ENCODE results near the gene TMX2. TPM values are rescaled to one million over a fixed set of nuclear protein-coding genes. Genes with fewer than 3 reads are reported as not detected.
A peak's percentile ranks its signal among the peaks of the same experiment; 100 is the strongest.

TMX2 gene
- total RNA-seq, 1 donor from 2014 or later = 82.7 TPM

DNA sequence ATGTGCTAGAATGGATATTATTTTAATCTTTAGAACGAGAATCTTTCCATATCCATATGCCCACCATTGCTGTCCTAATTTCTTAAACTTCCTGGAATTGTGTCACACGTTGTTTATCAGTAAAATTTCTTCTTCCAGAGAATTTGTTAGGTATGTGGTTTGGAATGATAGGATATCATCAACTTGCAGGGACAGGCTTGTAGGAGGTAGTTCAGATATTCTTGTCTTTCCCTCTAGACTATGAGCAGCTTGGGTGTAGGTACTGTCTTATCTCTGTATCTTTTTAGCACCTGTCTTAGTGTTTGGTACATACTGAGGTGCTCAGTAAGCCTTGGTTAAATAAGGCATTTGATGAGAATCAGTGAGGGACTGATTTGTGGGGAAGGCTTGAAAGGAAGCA lies 52.6 kb downstream of the TMX2 start:
- H3K36me3 Mint-ChIP-seq (ENCODE audit: insufficient read depth) = peaks cover 25% of the 10 kb centered on the region
- H3K27ac Mint-ChIP-seq = peak overlapping the region; percentile 94
- no peak for TF ChIP-seq CTCF (IDR thresholded peaks at IDR 0.05; ENCODE audit: unreplicated experiment)
- peaks cover 5% of the 10 kb centered on the region for H3K9me3 Mint-ChIP-seq (ENCODE audit: low read depth)
- peaks cover 33% of the 10 kb centered on the region for H3K4me1 Mint-ChIP-seq (ENCODE audit: low read depth)
- H3K4me3 Mint-ChIP-seq (ENCODE audit: low read depth) = peak overlapping the region; percentile 92
- no peaks in the 10 kb centered on the region for H3K27me3 Mint-ChIP-seq
- DNase-seq (ENCODE audit: low spot score, unreplicated experiment) = no peak

DNA sequence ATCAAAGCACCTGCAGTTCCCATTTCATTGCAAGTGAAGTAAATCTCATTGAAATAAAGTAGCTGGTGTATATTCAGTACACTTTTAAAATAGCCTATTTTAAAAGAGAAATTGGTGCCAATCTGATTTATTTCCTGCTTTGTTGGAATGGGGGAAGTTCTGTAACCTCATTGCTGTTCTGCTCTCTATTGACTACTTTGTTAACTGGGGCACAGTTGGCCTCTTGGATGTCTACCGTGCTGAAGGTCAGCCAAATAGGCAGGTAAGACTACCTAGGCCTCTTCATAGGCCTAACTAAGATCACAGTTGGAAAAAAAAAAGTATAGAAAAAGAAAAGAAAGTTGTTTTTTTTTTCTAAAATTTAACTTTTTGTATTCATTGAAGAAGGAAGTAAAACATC lies 58.4 kb downstream of the TMX2 start:
- no peaks in the 10 kb centered on the region for H3K27me3 Mint-ChIP-seq
- peaks cover 34% of the 10 kb centered on the region for H3K36me3 Mint-ChIP-seq (ENCODE audit: insufficient read depth)
- no peak overlapping the region for H3K27ac Mint-ChIP-seq
- no peak overlapping the region for H3K4me3 Mint-ChIP-seq (ENCODE audit: low read depth)
- peaks cover 41% of the 10 kb centered on the region for H3K4me1 Mint-ChIP-seq (ENCODE audit: low read depth)
- H3K9me3 Mint-ChIP-seq (ENCODE audit: low read depth) = peaks cover 5% of the 10 kb centered on the region
- no peak for TF ChIP-seq CTCF (IDR thresholded peaks at IDR 0.05; ENCODE audit: unreplicated experiment)
- no peak for DNase-seq (ENCODE audit: low spot score, unreplicated experiment)

DNA sequence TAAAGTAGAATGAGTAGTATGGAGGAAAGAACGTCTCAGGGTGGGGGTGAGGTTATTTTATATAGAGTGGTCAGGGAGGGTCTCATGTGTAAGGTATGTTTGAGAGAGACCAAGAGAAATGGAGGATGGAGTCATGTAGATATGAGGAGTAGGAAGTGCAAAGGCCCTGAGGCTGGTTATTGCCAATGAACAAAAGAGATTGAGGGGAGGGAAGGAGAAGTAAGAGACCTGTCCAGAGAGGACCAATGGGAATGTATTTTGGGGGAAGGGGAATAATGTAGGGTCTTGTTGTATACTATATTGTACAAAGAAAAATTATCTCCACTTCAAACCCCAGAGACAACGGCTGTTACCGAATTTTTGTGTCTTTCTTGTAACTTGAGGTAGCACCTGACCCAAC lies 59.0 kb downstream of the TMX2 start:
- no peak for TF ChIP-seq CTCF (IDR thresholded peaks at IDR 0.05; ENCODE audit: unreplicated experiment)
- Mint-ChIP-seq H3K27me3 (no peaks in the 10 kb centered on the region), H3K4me3 (ENCODE audit: low read depth) (no peak overlapping the region), H3K4me1 (ENCODE audit: low read depth) (peaks cover 46% of the 10 kb centered on the region), H3K27ac (peak overlapping the region; percentile 19), H3K9me3 (ENCODE audit: low read depth) (peaks cover 5% of the 10 kb centered on the region), H3K36me3 (ENCODE audit: insufficient read depth) (peaks cover 33% of the 10 kb centered on the region)
- no peak for DNase-seq (ENCODE audit: low spot score, unreplicated experiment)

DNA sequence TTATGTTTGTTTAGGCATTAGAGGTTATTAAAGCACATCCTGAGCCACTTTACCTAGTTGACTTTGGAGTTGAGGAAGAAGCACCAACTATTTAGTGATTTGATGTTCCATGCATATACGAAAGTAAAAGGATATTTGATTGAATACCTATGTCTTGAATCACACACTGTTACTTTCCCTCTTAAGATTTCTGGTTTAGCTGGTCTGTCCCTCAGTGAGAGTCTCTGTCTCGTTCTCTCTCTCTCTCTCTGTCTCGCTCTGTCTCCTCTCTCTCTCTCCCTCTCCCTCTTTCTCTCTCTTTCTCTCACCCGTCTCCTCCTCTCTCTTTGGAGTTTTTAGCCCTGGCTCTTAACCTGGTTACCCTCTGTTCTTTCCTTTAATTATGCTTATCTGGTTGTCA lies 60.2 kb downstream of the TMX2 start:
- Mint-ChIP-seq H3K4me1 (ENCODE audit: low read depth) (peaks cover 55% of the 10 kb centered on the region), H3K27ac (peak overlapping the region; percentile 85)

GRCh38 chr11:57773026-57773598 lies 60.7 kb downstream of the TMX2 start:
- Mint-ChIP-seq H3K27ac (peak overlapping the region; percentile 85), H3K4me1 (ENCODE audit: low read depth) (peaks cover 58% of the 10 kb centered on the region), H3K36me3 (ENCODE audit: insufficient read depth) (peaks cover 22% of the 10 kb centered on the region), H3K9me3 (ENCODE audit: low read depth) (peaks cover 5% of the 10 kb centered on the region), H3K4me3 (ENCODE audit: low read depth) (no peak overlapping the region), H3K27me3 (no peaks in the 10 kb centered on the region)
- no peak for TF ChIP-seq CTCF (IDR thresholded peaks at IDR 0.05; ENCODE audit: unreplicated experiment)
- DNase-seq (ENCODE audit: low spot score, unreplicated experiment) = no peak

More for the DNA sequence above, 60.2 kb downstream of the TMX2 start:
- Mint-ChIP-seq H3K36me3 (ENCODE audit: insufficient read depth) (peaks cover 24% of the 10 kb centered on the region), H3K27me3 (no peaks in the 10 kb centered on the region), H3K9me3 (ENCODE audit: low read depth) (peaks cover 5% of the 10 kb centered on the region), H3K4me3 (ENCODE audit: low read depth) (no peak overlapping the region)
- no peak for DNase-seq (ENCODE audit: low spot score, unreplicated experiment)
- TF ChIP-seq CTCF (IDR thresholded peaks at IDR 0.05; ENCODE audit: unreplicated experiment) = no peak
